ENCODE data around the gene TMEM81. TPM values are rescaled to one million over a fixed set of nuclear protein-coding genes. Genes with fewer than 3 reads are reported as not detected.

Gene TMEM81
- total and polyA plus RNA-seq, 2 of the 8 experiments (the other 6 are each of a cell fraction or from before 2014, with no cell fraction given): 2.1 to 5.9 TPM

- Histone ChIP-seq H4K5ac (ENCODE audit: insufficient read length, low read depth, low read length) (no peak overlapping the region), H2BK5ac (ENCODE audit: low read depth, low read length) (no peak overlapping the region), H2AFZ (ENCODE audit: low read length) (no peak overlapping the region), H2AK5ac (ENCODE audit: low read depth, low read length) (no peak overlapping the region), H4K20me1 (replicated peaks in 1 of 2; ENCODE audit: control insufficient read depth in 1 of 2, insufficient read depth in 2 of 2, low read length in 2 of 2) (no peaks in the 10 kb centered on the region), H3K9me3 (ENCODE audit: insufficient read depth in 2 of 2, low read depth in 1 of 2, low read length in 1 of 2) (no peaks in the 10 kb centered on the region), H2BK15ac (ENCODE audit: low read length) (peak overlapping the region; percentile 90), H3K18ac (ENCODE audit: extremely low read depth, low read length) (no peak overlapping the region), H3K23ac (ENCODE audit: insufficient read length) (no peak overlapping the region), H3K36me3 (ENCODE audit: control insufficient read depth in 2 of 4, insufficient read depth in 4 of 4, low read length in 3 of 4) (no peaks in the 10 kb centered on the region), H3K4me1 (replicated peaks in 1 of 4; ENCODE audit: control insufficient read depth in 3 of 4, insufficient read depth in 4 of 4, low read length in 3 of 4) (peaks cover 0 to 4% (median 2%) of the 10 kb centered on the region in 4 experiments; a peak in 4 of 7 replicates), H2BK20ac (ENCODE audit: low read length) (no peak overlapping the region), H3K14ac (ENCODE audit: insufficient read length) (no peak overlapping the region), H3K79me1 (ENCODE audit: low read depth, low read length) (no peaks in the 10 kb centered on the region), H3K27me3 (replicated peaks in 1 of 4; ENCODE audit: control insufficient read depth in 3 of 4, extremely low read depth in 1 of 4, insufficient read depth in 3 of 4, low read length in 3 of 4) (no peaks in the 10 kb centered on the region), H3K27ac (ENCODE audit: low read depth, low read length) (no peak overlapping the region), H3K56ac (replicated peaks; ENCODE audit: insufficient read length, low read depth, low read length) (no peak overlapping the region), H4K8ac (ENCODE audit: extremely low read depth, insufficient read depth, low read length) (peak overlapping the region; percentile 28; the same call in 1 of the 2 replicates), H3K4ac (replicated peaks; ENCODE audit: insufficient read length, low read depth, low read length) (no peak overlapping the region), H3K79me2 (ENCODE audit: control insufficient read depth in 1 of 2, insufficient read depth in 2 of 2, low read length in 2 of 2) (no peaks in the 10 kb centered on the region), H2BK12ac (ENCODE audit: low read depth, low read length) (no peak overlapping the region; the same call in 1 of the 2 replicates), H2BK120ac (replicated peaks; ENCODE audit: low read depth, low read length) (no peak overlapping the region), H4K91ac (replicated peaks; ENCODE audit: insufficient read length, low read length) (peak overlapping the region; percentile 78), H3K4me2 (ENCODE audit: insufficient read depth in 1 of 2, low read depth in 2 of 2, low read length in 2 of 2) (no peak overlapping the region), H3K4me3 (ENCODE audit: extremely low read depth in 1 of 4, insufficient read depth in 2 of 4, low read depth in 3 of 4, low read length in 4 of 4) (no peak overlapping the region), H3K23me2 (ENCODE audit: low read depth, low read length) (no peaks in the 10 kb centered on the region), H3K9ac (replicated peaks in 1 of 4; ENCODE audit: extremely low read depth in 1 of 4, low read depth in 3 of 4, low read length in 3 of 4) (no peak overlapping the region)
- FAIRE-seq (no peak), DNase-seq (ENCODE audit: low read depth in 1 of 2, low spot score in 2 of 2) (no peak)
- ChIA-PET POLR2A (ENCODE audit: partially characterized antibody) (interaction anchor here (0.8 to 2.5 kb wide), 3 partner anchors 58 to 69 kb away, joined by 3 to 6 read pairs (median 6); no protein-coding TSS in a partner anchor), CTCF (ENCODE audit: partially characterized antibody) (interaction anchor here (0.6 to 38.9 kb wide), 32 partner anchors 10 to 525 kb away, joined by 3 to 1336 read pairs (median 7); partner anchors contain the start of gene CNTN2)
- WGBS, 2 experiments (ENCODE audit: extremely low coverage in 1 of 2, insufficient coverage in 1 of 2, insufficient read length in 1 of 2, insufficient replicate concordance in 2 of 2, low coverage in 1 of 2, low lambda C conversion rate in 2 of 2, missing lambda C conversion rate in 1 of 2): 89% methylated on average over 10 of the region's 10 CpGs; no CpG with 5 or more reads in 1 of the 2 experiments
These were observed 23.5 kb downstream of the TMEM81 start for GRCh38 chr1:205060746-205061145.
